ENCODE results near the gene C10orf71.
A peak's percentile ranks its signal among the peaks of the same experiment; 100 is the strongest.

Gene C10orf71

DNA sequence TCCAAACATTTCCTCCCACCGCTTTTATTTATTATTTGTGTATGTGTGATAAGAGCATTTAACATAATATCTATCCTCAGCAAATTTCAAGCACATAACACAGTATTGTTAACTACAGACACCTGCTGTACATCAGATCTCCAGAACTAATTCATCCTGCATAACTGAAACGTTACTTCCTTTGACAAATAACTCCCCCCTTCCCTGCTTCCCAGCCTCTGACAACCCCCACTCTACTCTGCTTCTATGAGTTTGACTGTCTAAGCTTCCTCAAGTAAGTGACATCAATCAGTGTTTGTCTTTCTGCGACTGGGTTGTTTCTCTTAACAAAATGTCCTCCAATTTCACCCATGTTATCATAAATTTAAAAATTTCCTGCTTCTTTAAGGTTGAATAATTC lies 22.1 kb downstream of the C10orf71 start:
- DNase-seq = no peak

GRCh38 chr10:49322371-49323170 lies 23.6 kb downstream of the C10orf71 start:
- DNase-seq = no peak

GRCh38 chr10:49323171-49323895 lies 24.4 kb downstream of the C10orf71 start:
- DNase-seq = no peak

DNA sequence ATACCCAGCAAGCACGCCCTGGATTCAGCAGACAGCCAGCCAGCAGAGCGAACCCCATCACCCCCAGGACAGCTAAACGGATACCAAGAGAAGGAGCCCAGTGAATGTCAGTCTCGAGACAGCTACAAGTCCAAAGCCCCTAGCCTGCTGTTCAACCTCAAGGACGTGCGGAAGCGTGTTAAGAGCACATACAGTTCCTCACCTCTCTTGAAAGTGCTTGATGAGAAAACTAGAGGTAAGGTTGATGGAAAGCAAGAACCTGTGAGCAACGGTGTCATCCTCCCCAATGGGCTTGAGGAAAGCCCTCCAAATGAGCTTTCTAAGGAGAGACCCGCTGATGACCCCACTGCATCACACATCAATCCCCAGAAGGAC lies 24.9 kb downstream of the C10orf71 start:
- no peak for DNase-seq

DNA sequence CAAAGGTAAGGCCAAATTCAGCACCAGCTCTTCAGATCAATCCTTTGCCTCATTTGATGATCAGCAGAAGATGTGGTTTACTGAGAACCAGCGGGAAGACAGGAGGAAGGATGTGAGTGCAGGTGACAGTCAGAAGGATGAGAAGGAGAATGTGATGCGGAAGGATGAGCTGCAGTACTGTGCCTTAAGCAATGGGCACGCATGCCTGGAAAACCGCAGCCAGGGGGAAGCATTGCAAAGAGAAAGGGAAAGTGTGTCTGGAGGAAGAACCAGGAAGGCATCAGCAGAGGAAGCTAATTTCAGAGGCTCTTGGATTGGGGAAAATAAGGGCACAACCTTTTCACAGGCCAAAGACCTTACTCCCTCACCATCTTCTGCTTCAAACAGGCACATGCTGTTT lies 25.7 kb downstream of the C10orf71 start:
- peak; percentile 54 to 55 for DNase-seq

DNA sequence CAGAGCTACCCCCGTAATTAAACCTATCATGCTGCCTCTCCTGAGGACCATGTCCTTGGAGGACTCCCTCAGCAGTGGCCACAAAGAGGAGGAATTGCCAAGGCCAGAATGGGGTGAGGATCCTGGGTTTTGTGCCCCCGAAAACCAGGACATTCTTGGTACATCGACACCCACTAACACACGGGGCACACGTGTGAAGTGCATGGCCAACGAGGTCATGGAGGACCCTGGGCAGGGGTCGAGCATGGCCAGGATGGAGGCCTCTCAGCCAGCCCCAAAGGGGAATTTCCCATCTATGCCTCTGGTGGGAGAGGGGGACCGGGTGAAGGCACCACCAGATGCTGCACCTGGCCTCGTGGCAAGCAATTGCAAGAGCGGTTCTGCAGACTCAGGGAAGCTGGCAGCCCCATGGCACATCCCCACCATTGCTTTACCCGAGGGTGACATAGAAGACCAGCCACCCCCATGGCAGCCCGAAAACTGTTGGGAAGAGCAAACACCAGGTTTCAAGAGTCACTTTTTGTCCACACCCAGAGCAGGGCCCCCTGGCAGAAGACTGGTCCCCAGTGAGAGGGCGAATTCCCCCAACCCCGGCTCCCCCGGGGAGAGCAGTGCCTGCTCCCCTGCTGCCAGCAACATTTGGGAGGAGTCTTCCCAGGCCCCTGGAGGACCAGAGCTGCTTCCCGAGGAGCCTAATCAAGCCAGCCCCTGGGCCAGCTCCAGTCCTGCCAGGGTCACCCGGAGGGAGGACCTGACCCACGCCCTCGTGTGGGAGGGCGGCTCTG lies 26.4 kb downstream of the C10orf71 start:
- DNase-seq = no peak

GRCh38 chr10:49325916-49326783 lies 27.2 kb downstream of the C10orf71 start:
- no peak for DNase-seq

DNA sequence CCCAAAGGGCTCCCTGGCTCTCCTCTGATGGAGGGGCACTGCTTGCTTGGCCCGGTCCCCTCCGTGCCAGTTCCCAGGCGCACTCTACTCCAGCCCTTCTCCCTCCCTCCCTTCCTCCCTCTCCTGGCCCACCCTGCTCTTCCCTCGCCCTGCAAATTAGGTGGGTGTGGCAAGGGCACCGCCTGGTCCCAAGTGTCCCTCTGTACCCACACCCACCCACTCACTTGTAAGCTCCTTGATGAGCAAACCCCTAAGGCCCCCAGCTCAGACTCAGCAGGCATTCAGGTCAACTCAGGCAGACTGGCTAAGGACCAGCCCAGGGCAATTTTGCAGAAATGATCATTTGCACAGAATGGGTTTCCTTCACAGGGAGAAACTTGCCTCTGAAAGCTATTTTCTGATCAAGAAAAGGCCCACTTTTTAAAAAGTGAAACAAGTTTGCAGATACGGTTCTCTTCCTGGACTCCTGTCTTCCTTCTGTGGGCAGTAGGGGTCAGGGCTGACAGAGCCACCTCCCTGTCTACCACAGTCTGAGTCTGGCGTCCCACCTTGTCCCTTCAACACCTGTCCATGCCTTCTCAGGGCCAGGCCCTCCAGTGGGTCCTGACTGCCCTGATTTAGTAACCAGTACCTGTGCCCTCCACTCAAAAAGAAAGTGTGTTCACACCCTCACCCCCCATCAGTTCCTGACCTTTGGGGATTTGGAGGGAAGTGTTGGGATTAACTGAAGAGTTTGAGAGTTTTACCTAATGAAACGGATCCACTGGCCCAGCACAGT lies 28.3 kb downstream of the C10orf71 start:
- no peak for DNase-seq

GRCh38 chr10:49328401-49329145 lies 29.6 kb downstream of the C10orf71 start:
- no peak for DNase-seq

GRCh38 chr10:49329146-49329505 lies 30.2 kb downstream of the C10orf71 start:
- DNase-seq = no peak

DNA sequence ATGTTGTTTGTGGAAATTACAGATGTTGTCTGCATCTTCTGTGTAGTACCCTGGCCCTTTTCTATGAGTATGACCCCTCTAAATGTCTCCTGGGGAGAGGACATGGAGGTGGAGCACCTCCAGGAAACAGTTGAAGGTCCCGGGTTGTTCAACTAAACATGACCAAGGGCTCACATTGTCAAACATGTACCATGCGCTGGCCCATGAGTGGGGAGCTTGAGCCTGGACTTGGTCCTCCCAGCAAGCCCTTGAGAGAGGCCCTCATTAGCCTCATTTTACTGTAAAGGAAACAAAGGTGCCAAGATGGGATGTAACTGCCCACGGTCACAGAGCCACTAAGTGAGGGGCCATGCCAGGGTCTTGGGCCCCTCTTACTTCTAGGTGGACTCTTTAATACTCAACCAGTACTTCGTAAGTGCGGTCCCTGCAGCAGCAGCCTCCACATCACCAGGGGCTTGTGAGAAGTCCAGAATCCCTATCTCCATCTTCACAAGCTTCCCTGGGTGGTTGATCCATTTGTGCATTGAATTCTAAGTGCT lies 31.2 kb downstream of the C10orf71 start:
- no peak for DNase-seq

GRCh38 chr10:49331431-49331830 lies 32.5 kb downstream of the C10orf71 start:
- no peak for DNase-seq

DNA sequence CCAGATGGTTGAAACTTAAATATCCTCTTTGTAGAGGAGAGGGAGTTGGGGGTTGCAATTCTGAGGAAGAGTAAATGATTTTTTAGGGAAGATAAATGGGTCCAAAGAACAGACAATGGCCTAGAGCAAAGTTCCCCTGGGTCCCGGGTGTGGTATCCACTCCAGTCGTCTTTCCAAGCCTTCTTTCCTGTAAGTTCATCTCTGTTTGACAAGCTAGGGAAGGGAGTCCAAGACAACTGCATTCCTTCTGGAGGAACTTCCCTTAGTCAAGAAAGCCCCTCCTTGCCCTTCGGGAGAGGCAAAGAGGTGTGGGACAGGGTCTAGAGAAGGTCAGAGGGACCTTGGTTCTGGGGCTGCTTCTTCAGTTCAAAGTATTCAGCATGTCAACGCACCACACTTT lies 33.4 kb downstream of the C10orf71 start:
- DNase-seq = no peak

DNA sequence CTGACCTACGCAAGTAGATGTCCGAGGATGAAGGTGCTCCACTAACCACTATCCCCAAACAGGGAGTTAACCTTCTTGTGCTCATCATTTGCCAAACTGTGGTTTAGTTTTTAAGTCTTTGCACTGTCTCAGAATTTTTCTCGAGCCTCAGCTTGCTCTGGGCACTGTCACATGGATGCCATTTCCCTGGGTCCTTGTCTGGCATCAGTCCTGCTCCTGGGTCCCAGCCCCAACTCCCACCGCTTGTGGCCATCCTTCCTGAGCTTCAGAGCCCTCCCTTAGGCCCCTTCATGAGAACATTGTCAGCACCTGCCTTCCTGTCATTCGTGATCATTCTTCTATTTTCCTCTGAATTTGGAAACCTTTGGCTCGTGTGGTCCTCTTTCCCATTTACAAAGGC lies 33.8 kb downstream of the C10orf71 start:
- no peak for DNase-seq

DNA sequence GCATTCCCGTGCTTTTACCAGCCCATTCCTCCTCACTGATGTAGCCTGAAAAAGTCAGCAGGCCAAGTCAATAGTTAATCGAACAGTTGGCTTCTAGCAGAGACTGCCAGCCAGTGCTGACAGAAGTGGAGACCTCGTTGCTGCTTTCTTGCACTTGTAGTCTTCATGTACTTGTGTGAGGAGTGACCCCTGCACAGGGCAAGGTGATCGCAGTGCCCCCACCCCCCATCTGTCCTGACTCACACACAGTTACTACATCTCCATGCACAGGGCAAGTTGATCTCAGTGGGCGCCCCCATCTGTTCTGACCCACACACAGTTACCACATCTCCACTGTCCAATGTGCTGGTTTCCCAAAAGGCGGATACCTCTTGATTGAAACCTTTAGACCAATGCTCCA lies 34.2 kb downstream of the C10orf71 start:
- no peak for DNase-seq

DNA sequence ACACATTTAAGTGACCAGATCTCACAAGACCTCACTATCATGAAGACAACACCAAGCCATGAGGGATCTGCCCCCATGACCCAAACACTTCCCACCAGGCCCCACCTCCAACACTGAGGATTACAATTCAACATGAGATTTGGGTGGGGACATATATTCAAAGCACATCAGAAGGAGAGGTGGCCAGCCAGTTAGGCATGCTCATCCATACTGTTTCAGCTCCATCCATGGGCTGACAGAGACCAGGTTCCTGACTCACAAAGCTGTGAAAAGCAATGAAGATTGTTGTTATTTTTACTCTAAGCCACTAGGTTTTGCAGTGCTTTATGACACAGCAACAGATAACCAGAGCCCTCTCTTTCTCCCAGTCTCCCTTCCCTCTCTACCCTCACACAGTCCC lies 36.0 kb downstream of the C10orf71 start:
- no peak for DNase-seq

DNA sequence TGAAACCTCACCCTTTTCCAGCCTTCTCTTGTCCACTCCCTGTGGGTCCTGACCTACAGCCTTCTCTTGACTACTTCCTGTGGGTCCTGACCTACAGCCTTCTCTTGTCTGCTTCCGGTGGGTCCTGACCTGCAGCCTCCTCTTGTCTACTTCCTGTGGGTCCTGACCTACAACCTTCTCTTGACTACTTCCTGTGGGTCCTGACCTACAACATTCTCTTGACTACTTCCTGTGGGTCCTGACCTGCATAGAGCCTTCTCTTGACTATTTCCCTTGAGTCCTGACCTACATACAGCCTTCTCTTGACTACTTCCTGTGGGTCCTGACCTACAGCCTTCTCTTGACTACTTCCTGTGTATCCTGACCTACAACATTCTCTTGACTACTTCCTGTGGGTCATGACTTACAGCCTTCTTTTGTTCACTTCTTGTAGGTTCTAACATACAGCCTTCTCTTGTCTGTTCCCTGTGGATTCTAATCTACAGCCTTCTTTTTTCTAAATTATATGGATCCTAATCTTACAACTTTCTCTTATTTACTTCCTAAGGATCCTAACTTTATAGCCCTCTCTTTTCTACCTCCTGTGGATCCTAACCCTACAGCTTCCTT lies 36.5 kb downstream of the C10orf71 start:
- DNase-seq = no peak

- DNase-seq = no peak
These were observed 39.6 kb downstream of the C10orf71 start for GRCh38 chr10:49338604-49339003.

GRCh38 chr10:49344840-49345239 lies 45.9 kb downstream of the C10orf71 start:
- DNase-seq = no peak

DNA sequence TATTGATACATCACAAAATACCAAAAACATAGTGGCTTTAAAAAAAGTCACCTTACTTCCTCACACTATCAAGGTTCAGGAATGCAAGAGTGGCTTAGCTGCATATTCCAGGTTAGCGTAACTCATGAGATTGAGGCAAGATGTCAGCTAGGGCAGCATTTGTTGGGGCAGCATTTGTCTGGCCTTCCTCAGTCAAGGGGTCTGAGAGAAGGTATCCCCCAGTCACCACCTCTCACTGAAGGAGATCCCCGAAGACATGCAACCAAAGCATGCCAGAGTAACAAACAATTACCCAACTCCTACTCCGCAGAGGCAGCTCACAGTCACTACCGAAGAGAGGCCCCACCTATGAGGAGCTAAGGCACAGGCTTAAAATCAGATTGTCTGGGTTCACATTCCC lies 48.4 kb downstream of the C10orf71 start:
- DNase-seq = no peak

All from Kasumi-1 (cell line).